ENCODE measurements around the gene GLT1D1.

Gene GLT1D1

DNA sequence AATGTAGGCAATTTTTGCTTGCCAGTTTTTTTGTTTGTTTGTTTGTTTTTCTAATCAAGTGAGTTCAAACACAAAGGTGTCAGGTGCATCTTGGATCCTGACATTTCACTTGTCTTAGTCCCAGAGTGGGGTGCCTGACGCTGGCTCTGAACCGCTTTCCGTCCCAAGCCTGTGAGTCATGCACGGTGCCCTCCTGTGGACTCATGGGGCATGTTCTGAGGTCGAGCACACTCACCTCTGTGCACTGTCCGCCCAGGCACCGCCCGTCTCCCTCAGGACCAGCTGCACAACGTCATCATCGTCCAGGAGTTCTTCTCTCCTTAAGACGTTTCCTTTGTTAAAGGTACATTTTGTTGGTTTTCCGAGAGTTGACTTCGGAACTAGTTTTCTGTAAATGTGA is 98.2 kb downstream of the GLT1D1 start:
- no peak for DNase-seq (ENCODE audit: insufficient read length, low spot score)
- no peak for FAIRE-seq

DNA sequence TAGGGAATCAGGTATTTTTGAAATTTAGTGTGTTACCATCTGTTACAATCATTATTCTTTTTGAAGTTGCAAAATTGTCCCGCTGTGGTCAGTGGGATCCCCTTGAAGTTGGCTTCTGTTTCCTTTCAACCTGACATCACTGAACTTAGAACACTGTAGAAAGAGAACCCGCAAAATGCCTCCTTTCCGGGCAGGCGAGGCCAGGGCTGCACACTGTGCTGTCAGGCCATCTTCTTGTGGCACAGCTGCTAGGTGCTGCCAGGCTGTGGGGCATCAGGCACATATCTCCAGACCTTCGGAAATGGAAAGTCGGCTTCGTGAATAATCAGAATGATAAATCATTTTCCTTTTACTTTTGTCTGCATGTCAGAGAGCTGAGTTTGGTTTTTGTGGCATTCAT is 103.5 kb downstream of the GLT1D1 start:
- DNase-seq (ENCODE audit: insufficient read length, low spot score) (no peak), FAIRE-seq (no peak)
- no peak for TF ChIP-seq CTCF (IDR thresholded peaks at IDR 0.05; ENCODE audit: insufficient read depth, missing control alignments)

More for the DNA sequence above, 98.2 kb downstream of the GLT1D1 start:
- no peak for TF ChIP-seq CTCF (IDR thresholded peaks at IDR 0.05; ENCODE audit: insufficient read depth, missing control alignments)

DNA sequence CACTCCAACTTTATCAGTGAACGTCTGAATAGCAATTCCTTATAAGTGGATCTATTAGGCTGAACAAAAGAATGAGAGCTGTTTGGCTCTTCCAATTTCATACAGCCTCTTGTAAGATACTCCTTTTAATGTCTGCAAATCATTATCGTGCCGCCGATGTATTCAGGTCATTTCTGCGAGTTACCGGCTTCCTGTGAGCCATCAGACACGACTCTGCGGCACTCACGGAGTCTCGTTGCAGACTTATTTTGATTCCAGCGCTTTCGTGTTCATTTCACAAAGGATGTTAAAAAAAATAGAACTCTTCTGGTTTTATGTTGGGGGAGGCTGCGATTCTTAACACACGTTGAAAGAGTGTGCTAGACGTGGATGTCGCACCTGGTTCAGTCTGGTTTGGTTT is 106.6 kb downstream of the GLT1D1 start:
- DNase-seq (ENCODE audit: insufficient read length, low spot score), result no peak
- no peak for FAIRE-seq
- TF ChIP-seq CTCF (IDR thresholded peaks at IDR 0.05; ENCODE audit: insufficient read depth, missing control alignments), result no peak

- no peak for TF ChIP-seq CTCF (IDR thresholded peaks at IDR 0.05; ENCODE audit: insufficient read depth, missing control alignments)
- DNase-seq (ENCODE audit: insufficient read length, low spot score) (no peak), FAIRE-seq (no peak)
Observed at GRCh38 chr12:128961308-128961902, 108.1 kb downstream of the GLT1D1 start.

- DNase-seq (ENCODE audit: insufficient read length, low spot score) (no peak), FAIRE-seq (no peak)
- TF ChIP-seq CTCF (IDR thresholded peaks at IDR 0.05; ENCODE audit: insufficient read depth, missing control alignments), result no peak
Observed at GRCh38 chr12:128961957-128962356, 108.7 kb downstream of the GLT1D1 start.

DNA sequence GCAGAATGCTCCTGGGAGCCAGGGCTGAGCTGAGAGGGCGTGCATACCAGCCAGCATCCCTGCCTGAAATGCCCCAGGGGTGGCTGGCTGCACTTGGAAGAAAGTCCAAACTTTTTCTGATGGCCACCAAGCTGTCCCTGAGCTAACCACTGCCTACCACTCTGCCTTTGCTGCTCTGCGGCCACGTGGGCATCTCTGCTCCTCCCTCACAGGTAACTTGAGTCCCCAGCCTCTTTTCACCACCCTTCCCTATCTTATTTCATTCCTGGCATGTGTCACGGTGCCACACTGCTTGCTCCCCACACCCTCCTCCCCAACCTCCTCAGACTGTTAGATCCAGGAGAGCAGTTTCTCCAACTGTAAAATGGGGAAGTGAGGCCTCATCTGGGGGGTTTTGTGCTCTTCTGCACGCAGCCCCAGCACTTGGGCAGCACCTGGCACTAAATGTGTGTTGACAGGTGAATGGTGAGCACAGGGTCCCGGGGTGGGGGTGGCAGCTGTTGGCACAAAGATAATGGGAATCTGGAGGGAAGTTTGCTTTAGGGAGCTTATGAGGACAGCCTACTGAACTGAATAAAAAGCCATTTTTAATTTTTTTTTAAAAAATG is 113.0 kb downstream of the GLT1D1 start:
- DNase-seq (ENCODE audit: insufficient read length, low spot score), result no peak
- no peak for TF ChIP-seq CTCF (IDR thresholded peaks at IDR 0.05; ENCODE audit: insufficient read depth, missing control alignments)
- FAIRE-seq, result no peak

DNA sequence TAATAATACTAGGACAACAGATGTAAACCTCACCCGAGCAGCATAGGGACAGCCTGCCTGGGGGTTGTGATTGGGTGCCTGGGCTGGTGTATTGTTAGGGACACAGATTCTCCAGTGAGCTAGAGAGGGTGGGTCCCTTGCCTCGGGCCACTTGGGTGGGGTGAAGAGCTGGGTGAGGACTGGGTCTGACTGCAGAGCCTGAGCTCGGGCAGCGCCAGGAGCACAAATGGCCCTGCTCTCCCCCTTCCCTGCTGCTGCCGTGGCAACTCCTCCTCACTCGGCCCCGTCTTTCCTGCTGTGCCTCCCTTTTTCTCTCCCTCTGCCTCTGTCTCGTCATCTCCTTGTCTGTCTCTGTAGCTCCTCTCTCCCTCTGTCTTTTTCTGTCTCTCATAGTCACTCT is 115.4 kb downstream of the GLT1D1 start:
- no peak for TF ChIP-seq CTCF (IDR thresholded peaks at IDR 0.05; ENCODE audit: insufficient read depth, missing control alignments)
- DNase-seq (ENCODE audit: insufficient read length, low spot score) (no peak), FAIRE-seq (no peak)

All from D721Med (cell line).